ENCODE measurements around the gene YTHDF1.

YTHDF1 gene

DNA sequence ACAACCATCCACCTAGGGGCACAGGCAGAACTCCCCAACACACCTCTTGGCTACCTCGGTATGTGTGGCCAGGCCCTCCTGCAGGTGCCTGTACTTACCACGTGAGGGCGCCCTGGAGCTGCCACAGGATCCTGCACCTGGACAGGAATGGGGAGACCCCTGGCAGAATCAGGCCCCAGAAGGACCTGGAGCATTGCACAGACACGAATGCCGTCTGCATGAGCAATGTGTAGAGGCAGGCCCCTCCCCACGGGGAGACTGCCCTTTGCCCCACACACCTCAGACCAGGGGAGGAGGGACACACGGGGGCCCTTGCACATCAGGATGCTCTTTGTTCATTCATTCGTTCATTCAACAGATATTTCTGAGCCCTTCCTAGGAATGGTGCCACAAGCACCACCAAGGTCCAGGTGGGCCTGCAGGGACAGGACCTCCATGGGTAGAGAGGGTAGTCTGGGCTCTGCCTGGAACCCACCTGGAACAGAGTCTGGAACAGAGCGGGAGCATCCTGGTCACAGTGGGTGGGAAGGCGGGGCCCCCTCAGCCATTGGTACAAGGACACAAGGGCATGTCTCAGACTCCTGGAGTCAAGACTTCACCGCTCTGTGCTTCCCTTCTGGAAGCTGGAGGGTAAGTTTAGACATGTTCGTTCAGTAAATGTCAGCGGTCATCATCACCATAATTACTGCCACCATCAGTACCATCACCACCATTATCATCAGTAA is 32.3 kb downstream of the YTHDF1 start:
- DNase-seq, result peak; percentile 42

DNA sequence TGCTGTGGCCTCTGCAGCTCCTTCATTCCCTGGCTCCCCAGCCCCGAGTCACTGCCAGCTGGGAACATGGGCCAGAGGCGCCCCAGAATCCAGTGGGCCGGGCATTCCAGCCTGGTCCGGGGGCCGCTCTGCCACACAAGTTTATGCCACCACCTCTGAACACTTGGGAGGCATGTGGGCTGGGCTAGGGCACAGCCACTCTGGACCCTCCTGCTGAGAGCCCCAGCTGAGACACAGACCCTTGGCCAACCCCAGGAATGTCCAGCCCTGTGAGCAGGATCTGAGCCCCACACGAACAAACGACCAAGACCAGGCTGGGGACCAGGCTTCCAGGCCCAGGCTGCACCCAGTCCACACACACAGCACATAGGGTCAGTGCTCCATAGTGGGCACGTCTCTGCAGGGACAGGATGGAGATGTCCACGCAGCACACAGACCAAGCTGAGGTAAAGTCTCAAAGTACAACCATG is 33.0 kb downstream of the YTHDF1 start:
- DNase-seq, result no peak

DNA sequence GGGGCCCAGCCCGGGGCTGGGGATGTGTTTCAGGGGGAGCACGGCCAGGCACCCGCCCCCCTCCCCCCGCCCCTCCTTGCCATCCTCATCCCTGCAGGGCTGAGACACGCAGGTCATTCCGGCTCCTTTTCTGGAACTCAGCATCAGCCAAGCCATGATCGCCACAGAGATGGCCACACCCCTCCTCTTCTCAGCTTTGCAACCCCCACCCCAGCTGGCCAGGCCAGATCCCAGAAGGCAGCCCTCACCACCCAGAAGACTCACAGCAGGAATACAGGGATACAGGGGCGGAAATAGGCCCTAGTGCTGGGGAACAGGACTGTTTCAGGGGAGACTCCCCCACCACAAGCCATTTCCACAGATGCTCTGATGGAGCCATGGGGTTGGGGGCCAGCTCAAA is 33.5 kb downstream of the YTHDF1 start:
- no peak for DNase-seq

DNA sequence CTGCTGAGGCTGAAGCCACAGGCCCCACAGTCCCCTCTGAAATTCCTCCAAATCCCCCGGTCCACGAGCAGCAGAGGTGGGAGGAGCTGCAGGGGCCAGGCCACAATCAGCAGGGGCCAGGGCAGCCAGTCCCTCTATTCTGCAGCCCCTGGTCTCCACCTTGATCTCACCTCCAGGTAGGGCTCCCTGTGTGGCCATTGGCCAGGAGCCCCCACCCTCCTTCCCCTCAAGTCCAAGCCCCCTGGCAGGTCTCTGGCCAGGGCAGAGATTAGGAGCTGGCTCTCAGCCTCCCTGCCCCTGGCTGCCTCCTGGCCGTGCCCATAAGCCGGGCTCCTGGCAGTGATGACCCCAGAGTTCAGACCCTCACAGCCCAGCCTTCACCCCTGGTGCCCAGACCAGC is 34.7 kb downstream of the YTHDF1 start:
- no peak for DNase-seq

DNA sequence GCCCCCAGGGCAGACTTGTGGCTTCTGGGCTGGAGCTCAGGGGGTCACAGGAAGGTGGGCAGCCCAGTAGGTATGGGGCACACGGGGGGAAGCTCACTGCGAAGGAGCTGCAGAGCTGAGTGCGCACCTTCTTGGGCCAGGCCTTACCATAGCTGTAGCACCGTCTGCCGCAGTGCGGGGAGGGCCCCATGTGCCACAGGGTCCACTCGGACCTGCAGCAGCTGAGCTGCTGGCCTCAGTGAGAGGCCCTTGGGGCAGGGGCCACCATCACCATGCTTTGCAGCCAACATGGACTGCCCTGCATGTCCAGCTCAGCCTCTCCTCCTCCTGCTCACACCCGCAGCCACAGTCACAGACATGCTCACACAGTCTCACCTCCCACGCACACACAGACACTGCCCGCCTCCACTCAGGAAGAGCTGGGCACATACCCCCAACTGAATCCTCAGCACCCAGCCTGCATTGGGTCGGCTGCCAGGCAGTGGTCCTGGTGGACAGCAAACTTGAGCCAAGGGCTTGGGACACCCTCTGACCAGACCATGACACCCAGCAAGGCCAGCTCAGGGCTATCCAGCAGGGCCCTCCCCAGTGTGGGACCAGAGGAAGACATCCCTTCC is 35.3 kb downstream of the YTHDF1 start:
- DNase-seq, result no peak

DNA sequence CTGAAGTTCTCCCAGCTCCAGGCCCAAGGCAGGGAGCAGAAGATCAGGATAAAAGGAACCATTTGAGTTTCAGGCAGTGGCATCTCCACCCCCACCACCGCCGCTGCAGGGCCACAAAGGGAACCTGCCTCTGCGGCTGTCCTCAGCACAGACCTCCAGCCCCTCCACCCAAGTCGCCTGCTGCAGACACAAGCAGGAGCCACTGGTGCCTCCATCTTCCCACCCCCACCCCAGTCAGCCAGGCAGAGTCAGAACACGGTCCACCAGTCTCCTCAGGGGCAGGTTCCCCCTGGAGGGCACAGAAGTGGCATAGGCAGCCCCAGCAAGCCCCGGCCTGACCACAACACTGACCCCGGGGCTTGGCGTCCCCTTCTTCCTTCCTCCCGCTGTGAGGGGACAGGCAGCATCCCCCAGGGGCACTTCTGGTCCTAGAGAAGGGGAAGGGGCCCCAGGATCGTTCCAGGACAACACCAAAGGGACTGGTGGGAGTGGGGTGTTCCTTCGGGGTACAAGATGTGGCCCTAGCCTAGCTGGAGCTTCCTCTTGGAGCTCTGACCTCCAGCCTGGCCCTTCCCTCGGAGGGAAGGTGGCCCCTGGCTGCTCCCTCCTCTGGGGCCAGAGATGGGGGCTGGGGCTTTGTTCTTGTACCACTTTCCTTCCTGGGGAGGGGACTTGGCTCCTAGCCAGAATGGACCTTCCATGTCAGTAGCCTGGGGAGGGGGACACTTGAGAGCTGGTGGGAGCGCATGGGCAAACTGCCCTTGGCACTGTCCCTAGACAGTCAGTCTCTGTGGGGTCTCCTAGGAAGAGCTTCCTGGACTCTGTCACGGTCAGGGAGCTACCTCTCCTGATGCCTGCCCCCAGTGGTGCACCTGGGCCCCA is 36.0 kb downstream of the YTHDF1 start:
- no peak for DNase-seq

DNA sequence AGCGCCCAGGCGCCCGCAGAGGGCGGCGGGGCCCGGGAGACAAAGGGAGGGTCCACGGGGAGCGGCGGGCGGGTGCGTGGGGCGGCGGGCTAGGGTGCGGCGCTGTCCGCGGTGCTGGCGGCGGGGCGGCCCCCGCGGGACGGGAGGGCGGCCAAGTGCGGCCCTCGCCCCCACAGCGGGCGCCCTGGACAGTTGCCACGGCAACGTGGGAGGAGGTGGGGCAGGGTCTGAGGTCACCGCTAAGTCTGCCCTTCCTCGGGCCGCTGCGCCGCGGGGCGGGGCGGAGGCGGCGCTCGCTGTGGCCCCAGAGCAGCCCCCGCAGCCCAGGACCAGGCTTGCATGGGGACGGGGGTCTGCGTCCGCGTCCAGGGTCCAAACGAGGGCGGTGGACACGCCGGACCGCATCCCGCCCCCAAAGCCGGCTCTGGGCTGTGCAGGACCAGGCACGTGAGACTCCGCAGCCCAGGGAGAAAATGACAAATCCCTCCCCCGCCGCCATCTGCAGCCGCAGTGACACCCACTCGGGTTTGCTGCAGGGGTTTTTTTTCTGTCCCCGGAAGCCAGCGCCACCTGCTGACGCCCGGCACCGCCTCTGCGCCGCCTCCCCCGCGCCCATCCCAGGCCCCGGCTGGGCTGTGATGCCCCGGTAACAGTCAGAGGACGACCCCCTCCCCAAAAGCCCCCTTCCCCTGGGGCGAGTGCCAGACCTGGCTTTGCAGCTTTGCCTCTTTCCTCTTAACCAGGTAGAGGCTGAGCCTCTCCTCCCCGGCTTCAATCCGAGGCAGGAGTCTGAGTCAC is 36.8 kb downstream of the YTHDF1 start:
- peak; percentile 50 for DNase-seq

DNA sequence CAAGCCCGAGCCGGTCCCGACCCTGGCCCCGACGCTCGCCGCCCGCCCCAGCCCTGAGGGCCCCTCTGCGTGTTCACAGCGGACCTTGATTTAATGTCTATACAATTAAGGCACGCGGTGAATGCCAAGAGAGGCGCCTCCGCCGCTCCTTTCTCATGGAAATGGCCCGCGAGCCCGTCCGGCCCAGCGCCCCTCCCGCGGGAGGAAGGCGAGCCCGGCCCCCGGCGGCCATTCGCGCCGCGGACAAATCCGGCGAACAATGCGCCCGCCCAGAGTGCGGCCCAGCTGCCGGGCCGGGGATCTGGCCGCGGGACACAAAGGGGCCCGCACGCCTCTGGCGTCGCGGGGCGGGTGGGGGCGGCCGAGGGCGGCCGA is 37.5 kb downstream of the YTHDF1 start:
- DNase-seq, result no peak

DNA sequence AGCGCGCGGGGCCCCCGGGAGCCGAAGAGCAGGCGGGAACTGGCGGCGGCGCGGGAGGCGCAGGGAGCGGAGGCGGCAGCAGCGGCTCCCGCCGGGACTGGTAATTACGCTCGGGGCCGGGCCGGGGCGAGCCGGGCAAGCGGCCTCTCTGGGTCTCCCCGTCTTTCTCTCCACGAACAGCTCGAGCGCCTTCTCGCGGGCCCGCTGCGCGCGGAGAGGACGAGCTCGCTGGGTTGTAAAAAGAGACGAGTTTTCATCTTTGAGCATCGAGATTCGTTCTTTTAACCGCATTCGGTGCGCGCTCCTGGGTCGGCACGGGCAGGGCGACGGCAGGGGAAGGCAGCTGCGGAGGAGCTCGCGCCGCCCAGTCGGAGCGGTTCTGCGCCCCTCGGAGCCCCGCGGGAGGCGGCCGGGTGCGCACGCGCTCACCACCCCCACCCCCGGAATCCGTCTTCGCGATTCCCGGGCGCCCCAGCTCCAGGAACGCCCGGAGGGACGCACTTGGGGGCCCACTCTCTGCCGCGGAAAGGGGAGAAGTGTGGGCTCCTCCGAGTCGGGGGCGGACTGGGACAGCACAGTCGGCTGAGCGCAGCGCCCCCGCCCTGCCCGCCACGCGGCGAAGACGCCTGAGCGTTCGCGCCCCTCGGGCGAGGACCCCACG is 38.0 kb downstream of the YTHDF1 start:
- peak; percentile 41 for DNase-seq

DNA sequence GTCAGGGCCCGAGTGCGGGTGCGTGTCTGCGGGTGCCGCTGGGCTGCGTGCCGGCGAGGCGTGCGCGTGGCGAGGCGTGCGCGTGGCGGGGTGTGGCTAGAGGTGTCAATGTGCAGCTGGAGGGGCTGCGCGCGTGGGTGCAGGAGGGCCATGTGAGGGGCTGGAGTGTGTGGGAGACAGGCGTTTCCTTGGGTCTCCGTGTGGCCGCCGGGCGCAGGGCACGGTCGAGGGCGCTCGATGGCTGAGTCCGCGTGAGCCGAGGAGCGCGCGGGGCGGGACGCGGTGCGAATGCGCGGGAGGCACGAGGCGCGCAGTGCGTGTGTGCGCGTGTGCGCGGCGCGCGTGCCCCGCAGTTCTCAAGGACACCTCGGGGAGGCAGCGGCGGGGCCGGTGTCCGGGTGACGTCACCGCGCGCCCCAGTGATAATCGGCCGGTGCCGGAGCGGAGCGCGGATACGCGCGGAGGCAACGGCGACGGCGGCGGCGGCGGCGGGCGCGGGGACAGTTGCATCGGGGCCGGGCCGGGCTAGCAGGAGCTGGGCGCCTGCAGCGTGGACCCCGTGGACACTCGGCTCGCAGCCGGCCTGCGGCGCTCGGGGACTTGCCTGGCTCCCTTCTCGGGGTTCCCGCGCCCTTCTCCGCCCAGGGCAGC is 38.7 kb downstream of the YTHDF1 start:
- DNase-seq, result peak; percentile 59

DNA sequence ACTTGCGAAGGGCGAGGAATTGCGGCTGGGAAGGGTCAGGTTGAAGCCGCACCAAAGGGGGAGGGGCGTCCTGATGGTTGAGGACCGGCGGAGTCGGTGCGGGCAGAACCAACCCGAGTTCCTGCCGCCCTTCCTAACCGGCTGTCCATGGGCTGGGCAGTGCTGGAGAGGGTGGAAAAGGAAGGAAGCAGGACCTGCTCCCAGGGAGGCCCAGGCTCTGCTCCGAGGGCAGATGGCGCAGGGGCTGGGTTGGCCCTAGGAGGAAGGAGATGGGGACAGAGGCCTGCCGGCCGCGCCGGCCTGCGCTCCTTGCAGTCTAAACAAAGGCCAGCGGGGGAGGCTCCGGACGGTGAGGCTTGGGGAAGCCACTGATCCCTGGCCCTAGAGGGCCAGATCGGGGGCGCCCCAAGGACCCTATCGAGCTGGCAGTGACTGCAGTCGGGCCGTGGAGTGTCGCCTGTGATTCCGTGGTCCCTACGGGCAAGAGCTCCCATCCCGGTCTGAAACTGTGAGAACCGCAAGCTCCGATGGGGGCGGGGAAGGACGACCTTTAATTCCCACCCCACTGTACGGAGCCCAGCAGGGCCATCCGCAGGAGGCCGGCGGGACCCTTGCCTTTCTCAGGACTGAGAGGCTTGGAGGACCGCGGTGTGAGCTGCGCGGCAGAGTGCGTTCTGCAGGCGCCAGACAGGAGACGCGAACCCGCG is 39.4 kb downstream of the YTHDF1 start:
- DNase-seq, result no peak

DNA sequence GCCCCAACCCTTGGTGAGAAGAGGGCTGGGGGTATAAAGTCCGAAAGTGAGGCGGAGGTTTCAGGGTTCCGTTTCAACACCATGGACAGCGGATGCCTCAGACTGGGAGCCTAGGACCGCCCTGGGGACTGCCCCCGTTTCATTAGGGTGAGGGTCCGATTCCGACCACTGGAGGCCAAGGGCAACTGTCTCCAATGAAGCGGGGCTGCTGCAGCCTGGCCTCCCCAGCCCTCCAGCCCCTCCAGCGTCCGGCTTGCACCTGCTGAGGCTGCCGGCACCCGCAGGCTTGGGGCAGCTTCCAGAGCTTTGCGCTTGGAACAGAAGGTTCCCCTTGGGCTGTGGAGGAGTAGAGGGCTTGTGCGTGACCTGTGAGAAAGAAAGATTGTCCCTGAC is 39.9 kb downstream of the YTHDF1 start:
- DNase-seq, result no peak

DNA sequence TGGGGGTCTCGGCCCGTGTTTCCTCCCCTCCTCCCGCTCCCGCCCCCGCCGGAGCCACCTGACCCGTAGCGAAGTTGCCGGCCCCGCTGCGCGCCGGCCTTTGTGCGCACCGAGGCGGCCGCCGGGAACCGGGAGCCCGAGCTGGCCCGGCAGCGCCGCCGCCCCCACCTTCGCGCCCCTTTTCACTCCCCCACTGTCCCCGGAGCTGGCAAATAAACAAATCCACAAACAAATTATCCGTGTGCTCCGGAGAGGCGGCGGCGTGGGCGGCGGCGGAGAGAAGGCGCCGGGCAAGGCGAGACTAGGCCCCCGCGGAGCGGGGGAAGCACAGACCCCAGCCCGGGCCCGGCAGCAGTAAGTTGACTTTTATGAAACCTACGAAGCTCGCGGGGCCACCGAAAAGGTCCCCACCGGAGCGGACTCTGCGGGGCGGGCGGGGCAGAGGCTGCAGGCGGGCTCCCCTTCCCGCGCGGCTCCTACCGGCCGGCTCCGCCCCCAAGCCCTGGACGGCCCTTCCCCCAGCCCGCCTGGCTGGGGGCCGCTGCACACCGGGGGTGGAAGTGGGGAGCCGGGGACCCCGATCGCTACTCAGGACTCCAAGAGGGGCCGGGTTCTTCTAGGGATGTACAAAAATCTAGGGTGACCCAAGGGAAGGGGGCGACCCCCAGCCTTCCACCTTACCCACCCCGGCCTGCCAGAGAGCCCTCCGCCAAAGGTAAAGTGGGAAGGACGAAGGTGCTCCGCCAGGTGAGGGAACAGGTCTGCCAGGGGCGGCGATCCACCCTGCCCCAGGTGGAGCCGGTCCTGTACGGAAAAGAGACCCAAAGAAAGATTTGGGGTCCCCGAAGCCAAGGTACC is 40.7 kb downstream of the YTHDF1 start:
- DNase-seq, result no peak

DNA sequence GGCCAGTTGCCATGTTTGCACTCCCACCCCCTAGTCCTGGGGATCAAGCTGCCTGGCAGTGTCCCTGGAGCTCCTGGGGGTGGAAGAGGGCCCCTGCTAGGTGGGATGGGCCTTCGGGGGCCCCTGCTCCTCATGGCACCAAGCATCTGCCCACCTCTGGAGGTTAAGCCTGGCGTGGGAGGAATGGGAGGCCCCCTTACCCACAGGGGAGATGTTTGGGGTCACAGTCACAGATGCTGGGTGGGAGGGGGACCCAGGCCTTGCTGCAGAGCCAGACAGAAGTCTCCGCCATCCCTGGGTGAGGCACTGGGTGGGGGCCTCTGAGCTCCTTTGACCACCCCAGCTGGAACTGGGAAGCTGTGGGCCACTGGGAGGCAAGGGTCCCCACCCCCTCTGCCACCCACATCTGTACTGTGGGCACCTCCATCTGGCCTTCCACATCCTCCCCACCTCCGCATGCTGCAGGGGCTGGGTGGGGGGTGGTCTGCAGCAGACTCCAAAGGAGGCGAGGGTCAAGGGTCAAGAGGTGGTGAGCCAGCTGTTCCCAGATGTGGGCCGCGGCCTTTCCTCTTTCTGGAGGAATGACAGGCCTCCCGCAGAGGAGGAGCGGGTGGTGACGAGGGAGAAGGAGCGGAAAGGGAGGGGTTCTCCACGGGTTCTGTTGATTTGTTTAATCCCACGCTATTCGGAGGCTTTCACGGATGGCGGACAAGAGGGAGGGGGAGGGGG is 41.5 kb downstream of the YTHDF1 start:
- no peak for DNase-seq

DNA sequence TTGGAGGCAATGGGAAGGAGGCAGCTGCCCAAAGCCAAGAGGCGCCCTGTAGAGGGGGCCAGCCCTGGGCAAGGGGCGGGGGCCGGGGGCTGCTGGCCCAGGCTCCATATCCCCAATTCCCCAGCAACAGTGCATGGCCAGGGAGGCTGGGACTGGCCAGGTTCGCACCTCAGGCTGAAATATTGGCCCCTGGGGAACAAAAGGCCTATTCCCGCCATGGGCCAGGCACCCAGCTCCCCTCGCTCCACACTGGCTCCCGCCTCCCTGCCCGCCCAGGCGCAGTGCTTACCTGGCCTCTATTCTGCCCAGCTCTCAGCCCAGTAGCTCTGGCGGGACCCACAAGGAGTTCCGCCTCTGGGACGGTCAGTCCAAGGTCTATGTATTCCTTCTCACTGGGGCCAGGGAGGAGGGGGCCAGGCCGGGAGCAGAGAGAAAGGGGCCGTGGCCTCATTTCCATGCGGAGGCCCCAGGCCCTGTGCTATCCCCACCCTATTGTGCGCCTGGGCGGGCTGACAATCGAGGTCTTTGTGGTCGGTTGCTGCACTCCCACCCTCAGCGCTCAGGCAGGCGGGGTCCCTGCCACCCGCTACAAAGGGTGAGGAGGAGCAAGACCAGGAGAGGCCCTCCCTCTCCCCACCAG is 42.3 kb downstream of the YTHDF1 start:
- DNase-seq, result no peak

DNA sequence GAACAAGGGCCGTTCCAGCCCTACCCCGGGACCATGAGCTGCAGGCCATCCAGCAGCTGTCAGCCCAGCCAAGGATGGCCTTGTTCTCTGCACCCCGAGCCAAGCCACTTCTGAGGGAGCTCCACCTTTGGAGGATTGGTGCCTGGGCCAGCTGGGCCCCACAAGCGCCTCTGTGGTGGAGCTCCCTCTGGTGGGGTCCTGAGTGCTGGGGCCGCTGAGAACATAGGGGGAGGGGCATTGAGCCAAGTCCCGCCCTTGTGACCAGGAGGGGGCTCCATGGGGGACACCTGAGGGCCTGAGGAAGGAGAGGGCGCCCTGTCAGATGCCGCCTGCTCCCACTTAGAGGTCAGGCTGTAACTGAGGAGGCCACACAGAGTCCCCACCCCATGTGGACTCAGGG is 43.2 kb downstream of the YTHDF1 start:
- DNase-seq, result no peak

DNA sequence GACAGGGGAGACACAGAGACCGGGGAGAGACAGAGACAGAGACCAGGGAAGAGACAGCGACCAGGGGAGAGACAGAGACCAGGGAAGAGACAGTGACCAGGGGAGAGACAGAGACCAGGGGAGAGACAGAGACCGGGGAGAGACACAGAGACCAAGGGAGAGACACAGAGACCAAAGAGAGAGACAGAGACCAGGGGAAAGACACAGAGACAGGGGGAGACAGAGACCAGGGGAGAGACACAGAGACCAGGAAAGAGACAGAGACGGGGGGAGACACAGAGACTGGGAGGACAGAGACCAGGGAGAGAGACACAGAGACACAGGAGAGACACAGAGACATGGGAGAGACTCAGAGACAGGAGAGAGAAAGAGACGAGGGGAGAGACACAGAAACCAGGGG is 43.9 kb downstream of the YTHDF1 start:
- DNase-seq, result no peak

DNA sequence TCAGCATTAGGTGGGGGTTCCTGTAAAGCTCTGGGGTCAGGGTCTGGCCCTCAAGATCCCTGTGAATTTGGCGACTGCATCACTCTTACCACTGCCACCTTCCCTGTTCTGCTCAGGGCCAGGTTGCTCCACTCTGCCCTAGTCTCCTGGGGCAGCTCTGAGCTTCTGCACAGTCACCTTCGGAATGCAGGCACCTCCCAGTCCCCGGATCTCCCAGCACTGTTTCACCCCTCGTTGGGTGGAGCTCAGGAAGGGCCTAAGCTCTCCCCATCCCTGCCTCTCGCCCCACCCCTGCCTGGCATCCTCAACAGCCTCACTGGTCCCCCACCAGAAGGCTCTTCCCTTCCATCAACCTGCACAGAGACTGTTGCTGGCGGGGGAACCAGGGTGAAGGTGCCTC is 46.2 kb downstream of the YTHDF1 start:
- no peak for DNase-seq

DNA sequence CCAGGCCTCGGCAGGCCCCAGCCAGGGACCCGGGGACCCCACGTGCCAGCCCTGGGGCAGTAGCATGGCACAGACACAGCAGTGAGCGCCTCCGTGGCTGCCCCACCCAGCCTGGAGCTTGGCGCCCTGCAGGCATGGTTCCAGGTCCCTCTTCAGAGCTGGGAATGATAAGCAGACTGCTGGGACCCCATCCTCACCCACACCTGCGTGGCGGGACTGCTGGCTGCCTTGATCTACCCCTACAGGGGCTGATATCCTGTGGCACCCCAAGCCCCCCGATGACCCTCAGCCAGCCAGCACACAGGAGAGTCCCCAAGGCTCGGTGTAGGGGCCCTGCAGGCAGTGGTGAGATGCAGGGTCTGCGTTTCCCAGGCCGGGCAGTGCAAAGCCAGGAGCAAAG is 47.1 kb downstream of the YTHDF1 start:
- no peak for DNase-seq

Data from NCI-H2227 treated with DMSO at 0.1 percent for 48 hours (cell line).